GM19452 (cell line): ENCODE results near the gene PAQR9.

Source experiments
- ATAC-seq: cut with Tn5 transposase; IDR thresholded peaks from one replicate; pipeline ENCODE4 v1.9.1; 2021; ENCODE audit not compliant: unreplicated experiment

The PAQR9 gene

DNA sequence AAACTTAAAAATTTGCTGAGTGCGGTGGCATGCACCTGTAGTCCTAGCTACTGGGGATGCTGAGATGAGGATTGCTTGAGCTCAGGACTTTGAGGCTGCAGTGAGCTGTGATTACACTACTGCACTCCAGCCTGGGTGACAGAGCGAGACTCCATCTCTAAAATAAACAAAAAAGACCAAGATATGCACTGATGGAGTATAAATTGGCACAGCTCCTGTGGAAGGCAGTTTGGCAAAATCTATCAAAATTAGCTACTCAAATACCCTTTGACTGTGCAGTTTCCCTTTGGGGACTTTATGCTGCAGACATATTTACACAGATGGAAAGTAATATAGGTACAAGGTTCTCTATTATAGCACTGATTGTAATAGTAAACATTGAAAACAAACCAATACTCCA lies 19.8 kb upstream of the PAQR9 start:
- no peak for ATAC-seq

DNA sequence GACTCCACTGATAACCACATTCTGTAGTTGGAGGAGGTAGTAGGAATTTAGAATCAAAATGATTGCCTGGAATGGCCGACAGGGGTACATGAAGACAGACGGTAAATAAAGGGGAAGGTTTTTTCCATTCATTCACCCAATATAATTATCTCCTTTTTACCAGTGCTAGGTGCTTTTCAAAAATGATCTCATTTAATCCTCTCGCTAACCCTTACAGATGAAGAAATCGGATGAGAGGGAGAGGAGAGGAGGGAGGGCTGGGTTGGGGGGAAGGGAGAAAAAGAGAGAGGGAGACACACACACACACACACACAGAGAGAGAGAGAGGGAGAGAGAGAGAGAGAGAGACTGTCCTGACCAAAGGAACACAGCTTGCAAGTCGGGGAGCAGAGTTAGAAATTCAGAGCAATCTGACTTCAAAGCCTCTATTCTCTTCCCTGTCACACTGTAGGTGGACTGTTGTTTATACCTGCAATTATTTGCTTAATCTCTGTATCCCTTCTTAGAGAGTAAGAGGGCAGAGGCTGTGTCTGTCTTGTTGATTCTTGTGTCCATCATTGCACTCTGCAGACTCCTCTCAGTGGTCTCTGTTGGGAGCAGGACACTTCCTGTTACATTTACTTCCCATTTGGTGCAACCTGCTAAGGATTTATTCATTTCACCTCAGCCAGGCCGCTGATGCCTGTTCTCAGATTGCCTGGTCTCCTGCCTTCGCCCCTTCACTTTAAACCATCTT lies 18.7 kb upstream of the PAQR9 start:
- no peak for ATAC-seq

DNA sequence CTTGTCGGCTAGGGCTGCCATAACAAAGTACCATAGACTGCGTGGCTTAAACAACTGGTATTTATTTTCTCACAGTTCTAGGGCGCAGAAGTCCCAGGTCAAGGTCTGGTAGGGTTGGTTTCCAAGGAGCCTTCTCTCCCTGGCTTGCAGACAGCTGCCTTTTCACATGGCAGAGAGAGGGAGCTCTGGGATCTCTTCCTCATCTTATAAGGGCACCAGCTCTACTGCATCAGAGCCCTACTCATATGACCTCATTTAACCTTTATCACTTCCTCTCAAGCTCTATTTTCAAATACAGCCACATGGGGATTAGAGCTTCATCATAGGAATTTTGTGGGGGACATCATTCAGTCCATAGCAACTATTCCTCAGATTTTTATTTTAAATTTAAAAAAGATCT lies 17.6 kb upstream of the PAQR9 start:
- ATAC-seq = no peak

GRCh38 chr3:142977399-142977728 lies 13.9 kb upstream of the PAQR9 start:
- ATAC-seq = no peak

GRCh38 chr3:142976621-142977398 lies 13.3 kb upstream of the PAQR9 start:
- ATAC-seq = no peak

GRCh38 chr3:142975316-142975995 lies 12.0 kb upstream of the PAQR9 start:
- ATAC-seq = no peak

GRCh38 chr3:142973217-142974009 lies 9.9 kb upstream of the PAQR9 start:
- no peak for ATAC-seq

- no peak for ATAC-seq
Observed at GRCh38 chr3:142972092-142972753, 8.7 kb upstream of the PAQR9 start.

DNA sequence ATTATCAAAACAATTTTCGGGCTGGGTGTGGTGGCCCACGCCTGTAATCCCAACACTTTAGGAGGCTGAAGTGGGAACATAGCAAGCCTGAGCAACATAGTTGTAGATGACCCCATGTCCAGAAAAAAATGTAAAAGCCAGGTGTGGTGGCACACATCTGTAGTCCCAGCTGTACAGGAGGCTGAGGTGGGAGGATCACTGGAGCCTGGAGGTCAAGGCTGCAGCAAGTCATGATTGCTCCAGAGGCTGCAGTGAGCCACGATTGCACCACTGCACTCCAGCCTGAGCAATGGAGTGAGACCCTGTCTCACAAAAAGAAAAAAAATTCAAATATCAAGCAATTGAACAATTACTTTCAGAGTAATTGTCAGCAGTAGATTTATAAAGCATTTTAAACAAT lies 8.0 kb upstream of the PAQR9 start:
- no peak for ATAC-seq

DNA sequence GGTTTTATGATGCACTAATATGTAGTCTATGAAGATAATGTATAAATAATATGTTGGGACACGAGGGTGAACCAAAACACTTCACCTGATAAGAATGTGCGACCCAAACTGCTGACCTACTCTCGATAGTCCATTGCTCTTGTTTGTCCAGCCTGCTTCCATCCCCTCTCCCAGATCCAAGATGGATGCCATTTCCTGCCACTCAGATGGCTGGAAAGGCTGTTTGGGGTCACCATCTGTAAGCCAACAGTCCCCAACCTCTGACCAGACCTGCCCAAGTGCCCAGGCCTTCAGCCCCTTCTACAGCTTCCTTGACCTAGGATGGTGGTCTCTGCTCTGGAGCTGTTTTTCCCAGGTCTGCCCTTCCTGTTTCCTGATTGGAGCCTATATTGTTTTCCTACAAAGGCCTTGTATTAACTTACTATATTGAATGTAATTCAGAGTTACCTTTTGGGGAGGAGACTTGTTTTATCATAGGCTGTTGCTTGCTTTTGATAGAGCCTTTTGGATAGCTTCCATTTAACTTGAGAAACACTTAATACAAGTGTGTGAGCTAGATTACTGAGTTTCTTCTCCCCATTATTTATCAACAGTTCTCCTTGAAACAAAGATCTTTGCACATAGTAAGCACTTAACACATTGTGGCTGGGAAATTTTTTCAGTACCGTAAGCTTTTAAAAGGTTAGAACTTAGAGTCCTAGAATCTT lies 5.0 kb upstream of the PAQR9 start:
- no peak for ATAC-seq

DNA sequence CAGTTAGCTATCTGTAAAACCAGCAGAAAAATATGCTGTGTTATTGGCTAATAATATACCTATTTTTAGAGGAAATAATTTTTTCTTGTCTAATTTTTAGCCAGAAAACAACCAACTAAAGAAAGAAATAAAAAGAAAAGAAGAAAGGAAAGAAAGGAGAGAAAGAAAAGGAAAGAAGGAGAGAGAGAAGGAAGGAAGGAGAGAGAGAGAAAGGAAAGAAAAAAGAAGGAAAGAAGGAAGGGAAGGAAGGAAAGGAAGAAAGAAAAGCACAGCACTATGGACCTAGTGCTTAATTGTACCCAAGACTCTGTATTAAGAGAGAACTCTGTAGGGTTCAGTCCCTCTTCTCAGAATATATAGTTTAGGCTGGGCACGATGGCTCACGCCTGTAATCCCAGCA lies 3.3 kb upstream of the PAQR9 start:
- ATAC-seq = no peak

DNA sequence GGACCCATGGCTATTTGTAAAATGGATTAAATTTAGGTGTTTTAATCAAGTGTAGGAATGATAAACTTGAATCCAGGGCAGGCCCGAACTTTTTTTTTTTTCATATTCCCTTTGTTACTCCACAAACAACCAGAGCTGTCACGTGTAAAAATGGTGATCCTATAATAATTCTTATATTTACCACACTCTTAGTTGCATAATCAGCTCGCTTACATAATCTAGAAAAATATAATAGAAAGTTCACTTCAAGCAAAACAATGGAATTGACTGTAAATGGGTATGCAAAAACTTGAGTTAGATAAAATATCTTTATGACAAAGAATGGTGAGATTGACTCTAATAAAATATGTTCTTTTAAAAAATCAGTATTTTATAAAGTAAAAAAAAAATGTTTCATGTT lies 2.1 kb upstream of the PAQR9 start:
- no peak for ATAC-seq

DNA sequence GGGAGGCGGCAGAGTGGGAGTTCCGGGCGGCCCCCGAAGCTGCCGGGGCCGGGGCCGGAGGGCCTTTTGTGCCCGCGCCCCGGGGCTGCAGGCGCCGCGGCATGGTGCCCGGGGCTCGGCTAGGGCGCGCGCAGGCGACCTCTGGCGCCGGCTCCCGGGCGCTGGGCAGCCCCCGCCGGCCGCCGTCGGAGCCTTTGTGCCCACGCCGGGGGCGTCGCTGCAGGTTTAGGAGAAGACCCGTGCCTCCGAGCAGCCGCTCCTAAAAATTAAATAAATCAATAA lies 299 bp downstream of the PAQR9 start:
- peak; percentile 47 for ATAC-seq

- ATAC-seq = no peak
Observed at GRCh38 chr3:142962520-142963233, 797 bp downstream of the PAQR9 start.

GRCh38 chr3:142962175-142962519 lies 1.3 kb downstream of the PAQR9 start:
- ATAC-seq = no peak

- ATAC-seq = no peak
Observed at GRCh38 chr3:142961539-142961938, 1.9 kb downstream of the PAQR9 start.

DNA sequence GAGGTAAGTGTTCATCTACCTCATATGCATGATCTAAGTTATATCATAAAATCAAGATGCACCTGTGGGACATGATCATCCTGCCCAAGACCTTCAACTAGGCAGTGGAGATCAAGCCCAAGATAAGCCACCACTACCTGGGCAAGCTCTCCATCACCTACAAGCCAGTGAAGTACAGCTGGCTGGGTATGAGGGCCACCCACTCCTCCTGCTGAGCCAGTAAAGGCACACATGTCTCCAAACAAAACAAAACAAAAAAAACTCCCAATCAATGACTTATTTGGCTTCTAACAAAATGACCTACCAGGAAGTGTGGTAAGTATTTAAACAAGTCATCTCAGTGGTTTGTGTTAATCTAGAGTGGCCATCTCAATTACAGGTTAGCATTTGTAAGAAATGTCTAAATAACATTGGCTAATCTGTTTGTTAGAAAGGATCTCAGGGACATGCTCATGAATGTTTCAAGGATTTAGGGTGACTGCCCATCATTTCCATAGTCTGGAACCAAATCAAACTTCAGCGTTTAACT lies 3.1 kb downstream of the PAQR9 start:
- ATAC-seq = no peak

DNA sequence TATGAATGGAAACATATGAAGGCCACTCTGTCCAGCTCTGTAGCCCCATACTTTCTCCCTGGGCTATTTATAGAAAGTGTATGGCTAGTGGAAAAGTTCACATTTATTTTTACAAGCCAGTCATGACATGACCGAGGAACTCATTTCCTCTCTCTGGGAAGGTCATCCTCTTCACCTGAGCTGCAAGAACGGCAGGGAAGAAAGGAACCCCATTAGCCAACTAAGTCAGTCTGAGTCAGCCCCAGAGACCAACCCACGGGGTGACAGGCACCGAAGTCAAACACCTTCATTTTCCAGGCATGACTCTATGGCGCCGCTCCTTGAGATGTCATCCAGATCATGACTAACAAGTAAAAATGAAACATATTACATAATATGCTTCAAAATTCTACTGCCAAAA lies 4.8 kb downstream of the PAQR9 start:
- no peak for ATAC-seq

DNA sequence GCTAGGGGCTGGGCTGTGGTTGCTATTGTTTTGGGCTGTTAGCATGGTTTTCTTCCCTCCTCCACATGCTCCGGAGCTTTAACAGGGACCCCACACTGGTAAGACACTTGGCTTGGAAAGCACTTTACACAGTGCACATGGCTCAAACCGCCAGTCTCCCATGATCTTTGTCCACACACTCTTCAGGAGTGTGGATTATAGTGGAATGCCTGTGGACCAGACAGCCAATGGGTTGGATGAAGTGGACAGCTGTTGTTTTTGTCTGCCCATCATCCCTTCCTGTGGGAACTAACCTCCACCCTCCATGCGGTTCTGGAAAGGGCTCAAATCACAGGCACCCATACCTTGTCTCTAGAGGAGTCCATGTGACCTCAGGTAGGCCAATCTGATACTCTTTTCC lies 10.0 kb downstream of the PAQR9 start:
- no peak for ATAC-seq
